ENCODE data around the gene TKTL1. TPM values are rescaled to one million over a fixed set of nuclear protein-coding genes. Genes with fewer than 3 reads are reported as not detected.

The TKTL1 gene
- total and polyA plus RNA-seq, 2 experiments from 2014 or later, result not detected

GRCh38 chrX:154294791-154295574 lies 612 bp upstream of the TKTL1 start, which contains the start of gene TEX28:
Gene TEX28, minus strand, starts transcription at chrX:154295124. Its CDS starts 3,007 bp downstream, at chrX:154292117.
- Histone ChIP-seq H3K27me3 (ENCODE audit: insufficient read depth) (no peaks in the 10 kb centered on the region), H3F3A (replicated peaks; ENCODE audit: low read depth) (no peaks in the 10 kb centered on the region), H4K20me1 (replicated peaks; ENCODE audit: insufficient read depth) (no peaks in the 10 kb centered on the region), H3K4me2 (no peak within 1 kb of the TSS), H3K27ac (ENCODE audit: low read depth) (no peak within 1 kb of the TSS), H3K4me3 (no peak within 1 kb of the TSS), H3K9me2 (ENCODE audit: insufficient read depth) (no peaks in the 10 kb centered on the region), H3K36me3 (ENCODE audit: insufficient read depth) (no peaks in the 10 kb centered on the region), H2AFZ (no peak within 1 kb of the TSS), H3K79me2 (replicated peaks; ENCODE audit: insufficient read depth) (no peaks in the 10 kb centered on the region), H3K4me1 (ENCODE audit: insufficient read depth) (no peaks in the 10 kb centered on the region)
- Mint-ChIP-seq H3K27me3 (ENCODE audit: insufficient read depth, low read depth, poor library complexity) (peaks cover 6% of the 10 kb centered on the region), H3K27ac (no peak within 1 kb of the TSS), H3K36me3 (ENCODE audit: low read depth) (no peaks in the 10 kb centered on the region), H3K4me3 (no peak within 1 kb of the TSS), H3K9me3 (no peaks in the 10 kb centered on the region; the same call in 2 of the 3 replicates), H3K4me1 (no peaks in the 10 kb centered on the region)
- no peak for DNase-seq (ENCODE audit: low spot score)
- TF ChIP-seq EZH2phosphoT487 (IDR thresholded peaks at IDR 0.05; ENCODE audit: unreplicated experiment), result no peak
- no peak for TF ChIP-seq REST (IDR thresholded peaks at IDR 0.05; ENCODE audit: unreplicated experiment)
- no peak for ATAC-seq

- H3K79me2 ChIP-seq (replicated peaks; ENCODE audit: insufficient read depth), result no peaks in the 10 kb centered on the region
- H3K9me2 ChIP-seq (ENCODE audit: insufficient read depth), result no peaks in the 10 kb centered on the region
- no peak for ATAC-seq
- Mint-ChIP-seq H3K27me3 (ENCODE audit: insufficient read depth, low read depth, poor library complexity) (peaks cover 6% of the 10 kb centered on the region), H3K36me3 (ENCODE audit: low read depth) (no peaks in the 10 kb centered on the region), H3K9me3 (no peaks in the 10 kb centered on the region; the same call in 2 of the 3 replicates), H3K4me1 (no peaks in the 10 kb centered on the region), H3K4me3 (no peak overlapping the region), H3K27ac (no peak overlapping the region)
- H3F3A ChIP-seq (replicated peaks; ENCODE audit: low read depth), result no peaks in the 10 kb centered on the region
- H3K36me3 ChIP-seq (ENCODE audit: insufficient read depth), result no peaks in the 10 kb centered on the region
- H3K4me1 ChIP-seq (ENCODE audit: insufficient read depth), result no peaks in the 10 kb centered on the region
- H2AFZ ChIP-seq, result no peak overlapping the region
- H4K20me1 ChIP-seq (replicated peaks; ENCODE audit: insufficient read depth), result no peaks in the 10 kb centered on the region
- H3K4me3 ChIP-seq, result no peak overlapping the region
- H3K4me2 ChIP-seq, result no peak overlapping the region
- DNase-seq (ENCODE audit: low spot score), result no peak
- H3K27ac ChIP-seq (ENCODE audit: low read depth), result no peak overlapping the region
- H3K27me3 ChIP-seq (ENCODE audit: insufficient read depth), result no peaks in the 10 kb centered on the region
- TF ChIP-seq EZH2phosphoT487 (IDR thresholded peaks at IDR 0.05; ENCODE audit: unreplicated experiment), result no peak
- no peak for TF ChIP-seq NANOG (IDR thresholded peaks at IDR 0.05; ENCODE audit: borderline replicate concordance)
- TF ChIP-seq POLR2AphosphoS5 (IDR thresholded peaks at IDR 0.05; ENCODE audit: low read depth), result no peak
- TF ChIP-seq ETS1 (IDR thresholded peaks at IDR 0.05), result no peak
- TF ChIP-seq EZH2 (IDR thresholded peaks at IDR 0.05; ENCODE audit: low read depth, unreplicated experiment), result no peak
- TF ChIP-seq CREB1 (CRISPR knock-in tag; IDR thresholded peaks at IDR 0.05; ENCODE audit: low read depth), result no peak
- TF ChIP-seq JUNB (IDR thresholded peaks at IDR 0.05; ENCODE audit: unreplicated experiment), result no peak
- TF ChIP-seq ZNF114 (CRISPR knock-in tag; IDR thresholded peaks at IDR 0.05), result no peak
- no peak for TF ChIP-seq ZNF462 (CRISPR knock-in tag; IDR thresholded peaks at IDR 0.05)
- TF ChIP-seq STAT1 (IDR thresholded peaks at IDR 0.05; ENCODE audit: unreplicated experiment), result no peak
Observed at GRCh38 chrX:154296731-154297130, 1.1 kb downstream of the TKTL1 start.
